KG1 (cell line): ENCODE measurements around the gene AP1S2.

ENCODE experiments used
- DNase-seq: peaks from one replicate; lab custom pipeline; 2025; lab: John Stamatoyannopoulos, UW

Gene AP1S2

GRCh38 chrX:15812192-15812938 is 42.2 kb downstream of the AP1S2 start:
- DNase-seq: no peak

- DNase-seq: no peak
Observed at GRCh38 chrX:15808254-15808653, 46.4 kb downstream of the AP1S2 start.

- no peak for DNase-seq
Observed at GRCh38 chrX:15804563-15804962, 50.0 kb downstream of the AP1S2 start.

- DNase-seq: no peak
Observed at GRCh38 chrX:15797707-15798106, 56.9 kb downstream of the AP1S2 start.

GRCh38 chrX:15790769-15791290 is 63.8 kb downstream of the AP1S2 start:
- peak; percentile 4 for DNase-seq

GRCh38 chrX:15789979-15790768 is 64.4 kb downstream of the AP1S2 start, which contains the start of gene ZRSR2:
ZRSR2 (plus strand) TSS chrX:15790484; CDS start chrX:15790496, 12 bp downstream.
- DNase-seq: peak; percentile 27

- DNase-seq: no peak
Observed at GRCh38 chrX:15786915-15787314, 67.7 kb downstream of the AP1S2 start.

- DNase-seq: no peak
Observed at GRCh38 chrX:15785176-15785750, 69.3 kb downstream of the AP1S2 start.

GRCh38 chrX:15781961-15782699 is 72.5 kb downstream of the AP1S2 start:
- DNase-seq: no peak
